Measurements from ENCODE around the gene KRTAP10-7. TPM values are rescaled to one million over a fixed set of nuclear protein-coding genes. Genes with fewer than 3 reads are reported as not detected.

The KRTAP10-7 gene
- total RNA-seq, 1 experiment from 2014 or later = not detected

DNA sequence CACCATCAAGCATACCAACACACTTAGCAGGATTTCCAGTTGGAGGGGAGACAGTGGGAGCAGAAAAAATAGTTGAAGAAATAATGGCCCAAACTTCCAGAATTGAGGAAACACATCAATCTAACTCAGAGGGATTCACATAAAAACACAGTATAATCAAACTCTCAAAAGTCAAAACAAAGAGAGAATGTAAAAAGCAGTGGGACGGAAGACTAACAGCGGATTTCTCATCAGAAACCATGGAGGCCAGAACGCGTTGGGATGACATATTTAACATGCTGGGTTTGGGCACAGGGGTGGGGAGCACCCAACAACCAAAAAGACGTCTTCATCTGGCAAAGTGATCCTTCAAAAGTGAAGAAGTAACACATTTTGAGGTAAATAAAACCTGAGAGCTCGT, 19.5 kb downstream of the KRTAP10-7 start:
- Histone ChIP-seq H3K4me3 (ENCODE audit: low read depth, low read length) (no peak overlapping the region), H3K9me3 (peaks cover 24% of the 10 kb centered on the region), H3K4me1 (no peaks in the 10 kb centered on the region), H3K36me3 (ENCODE audit: control insufficient read depth, insufficient read depth, low read length) (no peaks in the 10 kb centered on the region), H3K27me3 (replicated peaks; ENCODE audit: control insufficient read depth, insufficient read depth, low read length) (no peaks in the 10 kb centered on the region)
- Mint-ChIP-seq H3K4me3 (ENCODE audit: unreplicated experiment) (no peak overlapping the region), H3K27ac (ENCODE audit: unreplicated experiment) (no peak overlapping the region), H3K4me1 (ENCODE audit: low read depth, unreplicated experiment) (no peaks in the 10 kb centered on the region), H3K9me3 (ENCODE audit: unreplicated experiment) (peaks cover 53% of the 10 kb centered on the region), H3K27me3 (ENCODE audit: insufficient read depth, unreplicated experiment) (peaks cover 6% of the 10 kb centered on the region), H3K36me3 (ENCODE audit: insufficient read depth, unreplicated experiment) (no peaks in the 10 kb centered on the region)
- TF ChIP-seq, protein P1, sequence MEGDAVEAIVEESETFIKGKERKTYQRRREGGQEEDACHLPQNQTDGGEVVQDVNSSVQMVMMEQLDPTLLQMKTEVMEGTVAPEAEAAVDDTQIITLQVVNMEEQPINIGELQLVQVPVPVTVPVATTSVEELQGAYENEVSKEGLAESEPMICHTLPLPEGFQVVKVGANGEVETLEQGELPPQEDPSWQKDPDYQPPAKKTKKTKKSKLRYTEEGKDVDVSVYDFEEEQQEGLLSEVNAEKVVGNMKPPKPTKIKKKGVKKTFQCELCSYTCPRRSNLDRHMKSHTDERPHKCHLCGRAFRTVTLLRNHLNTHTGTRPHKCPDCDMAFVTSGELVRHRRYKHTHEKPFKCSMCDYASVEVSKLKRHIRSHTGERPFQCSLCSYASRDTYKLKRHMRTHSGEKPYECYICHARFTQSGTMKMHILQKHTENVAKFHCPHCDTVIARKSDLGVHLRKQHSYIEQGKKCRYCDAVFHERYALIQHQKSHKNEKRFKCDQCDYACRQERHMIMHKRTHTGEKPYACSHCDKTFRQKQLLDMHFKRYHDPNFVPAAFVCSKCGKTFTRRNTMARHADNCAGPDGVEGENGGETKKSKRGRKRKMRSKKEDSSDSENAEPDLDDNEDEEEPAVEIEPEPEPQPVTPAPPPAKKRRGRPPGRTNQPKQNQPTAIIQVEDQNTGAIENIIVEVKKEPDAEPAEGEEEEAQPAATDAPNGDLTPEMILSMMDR (IDR thresholded peaks at IDR 0.05; ENCODE audit: insufficient read depth in 1 of 2, low read depth in 1 of 2, low read length in 1 of 2, severe bottlenecking in 1 of 2, unreplicated experiment in 1 of 2) = no peak
- POLR2A ChIA-PET = no interaction called here
- DNase-seq = no peak
- CTCF ChIA-PET = interaction anchor here (0.6 kb wide), 1 partner anchor 18 kb away, joined by 3 read pairs; no protein-coding TSS in a partner anchor
- BruUV-seq (replicated peaks) = no TSS peak
- intact Hi-C loops (cut with micrococcal nuclease; ENCODE audit: unreplicated experiment) = no loop called here

DNA sequence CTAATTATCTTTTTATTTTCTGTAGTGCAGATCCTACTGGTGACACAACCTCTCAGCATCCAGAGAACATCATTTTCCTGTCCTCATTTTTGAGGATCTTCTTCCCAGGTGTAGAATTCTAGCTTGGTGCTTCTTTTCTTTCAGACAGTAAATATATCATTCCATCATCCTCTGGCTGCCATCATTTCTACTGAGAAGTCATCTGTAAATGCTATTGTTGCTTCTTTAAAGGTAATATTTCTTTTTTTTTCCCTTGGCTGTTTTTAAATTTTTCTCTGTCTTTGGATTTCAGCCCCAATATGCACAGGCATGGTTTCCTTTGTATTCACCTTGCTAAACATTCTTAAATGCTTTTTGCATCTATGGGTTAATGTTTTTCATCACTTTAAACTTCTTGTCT, 23.2 kb downstream of the KRTAP10-7 start:
- TF ChIP-seq, protein P1 (IDR thresholded peaks at IDR 0.05; ENCODE audit: insufficient read depth in 1 of 2, low read depth in 1 of 2, low read length in 1 of 2, severe bottlenecking in 1 of 2, unreplicated experiment in 1 of 2) = no peak
- no peaks in the 10 kb centered on the region for H3K27me3 Mint-ChIP-seq (ENCODE audit: insufficient read depth, unreplicated experiment)
- DNase-seq = no peak
- peaks cover 54% of the 10 kb centered on the region for H3K9me3 Mint-ChIP-seq (ENCODE audit: unreplicated experiment)
- H3K4me1 Mint-ChIP-seq (ENCODE audit: low read depth, unreplicated experiment) = no peaks in the 10 kb centered on the region
- H3K36me3 ChIP-seq (ENCODE audit: control insufficient read depth, insufficient read depth, low read length) = no peaks in the 10 kb centered on the region
- no peak overlapping the region for H3K4me3 ChIP-seq (ENCODE audit: low read depth, low read length)
- no peaks in the 10 kb centered on the region for H3K36me3 Mint-ChIP-seq (ENCODE audit: insufficient read depth, unreplicated experiment)
- H3K9me3 ChIP-seq = peaks cover 24% of the 10 kb centered on the region
- H3K4me1 ChIP-seq = no peaks in the 10 kb centered on the region
- no TSS peak for BruUV-seq (replicated peaks)
- intact Hi-C loops (cut with micrococcal nuclease; ENCODE audit: unreplicated experiment) = no loop called here
- POLR2A ChIA-PET = no interaction called here
- H3K27me3 ChIP-seq (replicated peaks; ENCODE audit: control insufficient read depth, insufficient read depth, low read length) = no peaks in the 10 kb centered on the region
- H3K27ac Mint-ChIP-seq (ENCODE audit: unreplicated experiment) = no peak overlapping the region
- CTCF ChIA-PET = no interaction called here
- H3K4me3 Mint-ChIP-seq (ENCODE audit: unreplicated experiment) = no peak overlapping the region

DNA sequence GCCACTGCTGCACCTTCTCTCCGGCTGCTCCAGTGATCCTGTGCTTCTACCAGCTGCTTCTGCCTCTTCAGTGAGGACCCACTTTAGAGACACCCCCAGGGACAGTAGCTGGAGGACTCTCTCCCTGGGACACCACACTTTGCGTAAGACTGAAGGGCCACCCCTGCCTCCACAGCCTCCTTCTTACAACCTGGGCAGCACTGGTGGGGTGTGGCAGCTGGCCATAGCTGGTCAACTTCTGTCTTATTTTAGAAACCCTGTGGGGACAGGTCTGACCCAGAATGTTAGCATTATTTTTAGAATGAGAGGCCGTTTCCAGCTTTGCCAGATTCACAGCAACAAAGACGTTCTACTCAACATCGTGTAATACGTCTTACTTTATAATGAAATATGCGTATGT, 25.4 kb downstream of the KRTAP10-7 start:
- Mint-ChIP-seq H3K27ac (ENCODE audit: unreplicated experiment) (no peak overlapping the region), H3K4me3 (ENCODE audit: unreplicated experiment) (no peak overlapping the region), H3K36me3 (ENCODE audit: insufficient read depth, unreplicated experiment) (no peaks in the 10 kb centered on the region), H3K27me3 (ENCODE audit: insufficient read depth, unreplicated experiment) (no peaks in the 10 kb centered on the region), H3K4me1 (ENCODE audit: low read depth, unreplicated experiment) (no peaks in the 10 kb centered on the region), H3K9me3 (ENCODE audit: unreplicated experiment) (peaks cover 46% of the 10 kb centered on the region)
- POLR2A ChIA-PET = no interaction called here
- H3K36me3 ChIP-seq (ENCODE audit: control insufficient read depth, insufficient read depth, low read length) = no peaks in the 10 kb centered on the region
- TF ChIP-seq, protein P1 (IDR thresholded peaks at IDR 0.05; ENCODE audit: insufficient read depth in 1 of 2, low read depth in 1 of 2, low read length in 1 of 2, severe bottlenecking in 1 of 2, unreplicated experiment in 1 of 2) = no peak
- intact Hi-C loops (cut with micrococcal nuclease; ENCODE audit: unreplicated experiment) = no loop called here
- H3K27me3 ChIP-seq (replicated peaks; ENCODE audit: control insufficient read depth, insufficient read depth, low read length) = no peaks in the 10 kb centered on the region
- peaks cover 14% of the 10 kb centered on the region for H3K9me3 ChIP-seq
- no TSS peak for BruUV-seq (replicated peaks)
- DNase-seq = no peak
- no peaks in the 10 kb centered on the region for H3K4me1 ChIP-seq
- H3K4me3 ChIP-seq (ENCODE audit: low read depth, low read length) = no peak overlapping the region
- CTCF ChIA-PET = no interaction called here
